ENCODE measurements around the gene TCEAL1. TPM values are rescaled to one million over a fixed set of nuclear protein-coding genes. Genes with fewer than 3 reads are reported as not detected.
"Not testable (repeated sequence)": the region's sequence is repeated elsewhere in the genome, so short reads cannot be mapped to it uniquely, and the experiment has no call there.

TCEAL1 gene
- polyA plus RNA-seq, 1 experiment: 24.9 TPM

- Histone ChIP-seq H3K4me3 (ENCODE audit: low read depth, low read length) (no peak overlapping the region), H3K27me3 (ENCODE audit: control insufficient read depth, insufficient read depth, low read length) (no peaks in the 10 kb centered on the region), H3K9me3 (ENCODE audit: control insufficient read depth, insufficient read depth, low read length) (no peaks in the 10 kb centered on the region), H3K27ac (ENCODE audit: low read depth, low read length) (no peak overlapping the region)
- ChIA-PET CTCF (interaction anchor here (2.9 kb wide), 1 partner anchor 18 kb away, joined by 8 read pairs; no protein-coding TSS in a partner anchor), POLR2A (no interaction called here)
- TF ChIP-seq, protein P1, sequence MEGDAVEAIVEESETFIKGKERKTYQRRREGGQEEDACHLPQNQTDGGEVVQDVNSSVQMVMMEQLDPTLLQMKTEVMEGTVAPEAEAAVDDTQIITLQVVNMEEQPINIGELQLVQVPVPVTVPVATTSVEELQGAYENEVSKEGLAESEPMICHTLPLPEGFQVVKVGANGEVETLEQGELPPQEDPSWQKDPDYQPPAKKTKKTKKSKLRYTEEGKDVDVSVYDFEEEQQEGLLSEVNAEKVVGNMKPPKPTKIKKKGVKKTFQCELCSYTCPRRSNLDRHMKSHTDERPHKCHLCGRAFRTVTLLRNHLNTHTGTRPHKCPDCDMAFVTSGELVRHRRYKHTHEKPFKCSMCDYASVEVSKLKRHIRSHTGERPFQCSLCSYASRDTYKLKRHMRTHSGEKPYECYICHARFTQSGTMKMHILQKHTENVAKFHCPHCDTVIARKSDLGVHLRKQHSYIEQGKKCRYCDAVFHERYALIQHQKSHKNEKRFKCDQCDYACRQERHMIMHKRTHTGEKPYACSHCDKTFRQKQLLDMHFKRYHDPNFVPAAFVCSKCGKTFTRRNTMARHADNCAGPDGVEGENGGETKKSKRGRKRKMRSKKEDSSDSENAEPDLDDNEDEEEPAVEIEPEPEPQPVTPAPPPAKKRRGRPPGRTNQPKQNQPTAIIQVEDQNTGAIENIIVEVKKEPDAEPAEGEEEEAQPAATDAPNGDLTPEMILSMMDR (IDR thresholded peaks at IDR 0.05; ENCODE audit: low read depth, low read length): no peak
- DNase-seq (ENCODE audit: low read depth, low spot score): no peak
Observed at GRCh38 chrX:103647630-103648029, 18.9 kb downstream of the TCEAL1 start.

- Histone ChIP-seq H3K27ac (ENCODE audit: low read depth, low read length) (no peak overlapping the region), H3K9me3 (ENCODE audit: control insufficient read depth, insufficient read depth, low read length) (no peaks in the 10 kb centered on the region), H3K27me3 (ENCODE audit: control insufficient read depth, insufficient read depth, low read length) (no peaks in the 10 kb centered on the region), H3K4me3 (ENCODE audit: low read depth, low read length) (no peak overlapping the region)
- TF ChIP-seq, protein P1 (IDR thresholded peaks at IDR 0.05; ENCODE audit: low read depth, low read length): no peak
- no peak for DNase-seq (ENCODE audit: low read depth, low spot score)
- ChIA-PET POLR2A (no interaction called here), CTCF (interaction anchor here (3.2 kb wide), 1 partner anchor 21 kb away, joined by 15 read pairs; no protein-coding TSS in a partner anchor)
Observed at GRCh38 chrX:103651151-103651773, 22.5 kb downstream of the TCEAL1 start.

DNA sequence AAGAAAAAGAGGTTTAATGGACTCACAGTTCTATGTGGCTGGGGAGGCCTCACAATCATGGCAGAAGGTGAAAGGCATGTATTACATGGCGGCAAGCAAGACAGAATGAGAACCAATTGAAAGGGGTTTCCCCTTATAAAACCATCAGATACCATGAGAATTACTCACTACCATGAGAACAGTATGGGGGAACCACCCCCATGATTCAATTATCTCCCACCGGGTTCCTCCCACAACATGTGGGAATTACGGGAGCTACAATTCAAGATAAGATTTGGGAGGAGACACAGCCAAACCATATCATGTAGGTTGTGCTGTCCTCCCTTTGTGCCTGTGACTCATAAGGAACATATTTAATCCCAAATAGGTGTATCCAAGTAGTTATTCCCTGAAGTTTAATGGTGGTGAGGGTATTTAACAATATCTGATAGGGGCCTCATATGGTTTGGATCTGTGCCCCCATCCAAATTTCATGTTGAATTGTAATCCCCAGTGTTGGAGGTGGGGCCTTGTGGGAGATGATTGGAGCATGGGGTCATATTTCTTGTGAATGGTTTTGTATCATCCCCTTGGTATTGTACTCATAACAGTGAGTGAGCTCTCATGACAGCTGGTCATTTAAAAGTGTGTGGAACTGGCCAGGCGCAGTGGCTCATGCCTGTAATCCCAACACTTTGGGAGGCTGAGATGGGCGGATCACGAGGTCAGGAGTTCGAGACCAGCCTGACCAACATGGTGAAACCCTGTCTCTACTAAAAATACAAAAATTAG lies 26.6 kb downstream of the TCEAL1 start:
- H3K27me3 ChIP-seq (ENCODE audit: control insufficient read depth, insufficient read depth, low read length); POLR2A ChIA-PET; H3K4me3 ChIP-seq (ENCODE audit: low read depth, low read length); H3K27ac ChIP-seq (ENCODE audit: low read depth, low read length); H3K9me3 ChIP-seq (ENCODE audit: control insufficient read depth, insufficient read depth, low read length); CTCF ChIA-PET; DNase-seq (ENCODE audit: low read depth, low spot score): not testable (repeated sequence)

DNA sequence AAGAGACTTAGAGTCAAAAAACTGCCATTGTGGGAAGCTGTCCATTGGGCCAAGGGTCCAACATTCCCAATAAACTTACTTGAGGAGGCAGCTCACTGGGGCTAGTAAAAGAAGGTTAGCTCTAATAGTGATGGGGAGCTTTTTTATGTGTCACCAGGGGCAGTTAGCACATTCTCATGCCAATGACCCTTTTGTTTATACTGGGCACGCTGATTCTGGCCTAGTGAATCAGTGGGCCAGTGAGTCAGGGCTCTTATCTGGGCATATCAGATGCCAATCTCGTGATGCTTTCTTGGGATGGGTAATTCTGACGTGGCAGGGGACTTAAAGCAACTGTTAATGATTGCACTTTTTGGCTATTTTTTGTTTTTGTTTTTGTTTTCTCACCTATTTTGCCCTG lies 27.8 kb downstream of the TCEAL1 start:
- Histone ChIP-seq H3K27me3 (ENCODE audit: control insufficient read depth, insufficient read depth, low read length) (no peaks in the 10 kb centered on the region), H3K27ac (ENCODE audit: low read depth, low read length) (peak overlapping the region; percentile 61), H3K4me3 (ENCODE audit: low read depth, low read length) (no peak overlapping the region), H3K9me3 (ENCODE audit: control insufficient read depth, insufficient read depth, low read length) (no peaks in the 10 kb centered on the region)
- POLR2A ChIA-PET: no interaction called here
- TF ChIP-seq, protein P1 (IDR thresholded peaks at IDR 0.05; ENCODE audit: low read depth, low read length): no peak
- no peak for DNase-seq (ENCODE audit: low read depth, low spot score)
- CTCF ChIA-PET: interaction anchor here (2.4 kb wide), 1 partner anchor 27 kb away, joined by 11 read pairs; no protein-coding TSS in a partner anchor

- DNase-seq (ENCODE audit: low read depth, low spot score); H3K27me3 ChIP-seq (ENCODE audit: control insufficient read depth, insufficient read depth, low read length); H3K9me3 ChIP-seq (ENCODE audit: control insufficient read depth, insufficient read depth, low read length); H3K4me3 ChIP-seq (ENCODE audit: low read depth, low read length); POLR2A ChIA-PET: not testable (repeated sequence)
- H3K27ac ChIP-seq (ENCODE audit: low read depth, low read length): peak overlapping the region; percentile 61
- CTCF ChIA-PET: interaction anchor here (2.4 kb wide), 1 partner anchor 27 kb away, joined by 11 read pairs; no protein-coding TSS in a partner anchor
Observed at GRCh38 chrX:103657066-103657465, 28.3 kb downstream of the TCEAL1 start.
